GM04503 (cell line): ENCODE results near the gene QPCT.
A peak's percentile ranks its signal among the peaks of the same experiment; 100 is the strongest.
"Not testable (repeated sequence)": the region's sequence is repeated elsewhere in the genome, so short reads cannot be mapped to it uniquely, and the experiment has no call there.

ENCODE experiments used
- DNase-seq: peaks from one replicate; pipeline ENCODE4 v3.0.0-alpha.2; 2012; ENCODE audit warnings: low read depth

Gene QPCT

GRCh38 chr2:37358466-37358865, 14.0 kb downstream of the QPCT start:
- no peak for DNase-seq

DNA sequence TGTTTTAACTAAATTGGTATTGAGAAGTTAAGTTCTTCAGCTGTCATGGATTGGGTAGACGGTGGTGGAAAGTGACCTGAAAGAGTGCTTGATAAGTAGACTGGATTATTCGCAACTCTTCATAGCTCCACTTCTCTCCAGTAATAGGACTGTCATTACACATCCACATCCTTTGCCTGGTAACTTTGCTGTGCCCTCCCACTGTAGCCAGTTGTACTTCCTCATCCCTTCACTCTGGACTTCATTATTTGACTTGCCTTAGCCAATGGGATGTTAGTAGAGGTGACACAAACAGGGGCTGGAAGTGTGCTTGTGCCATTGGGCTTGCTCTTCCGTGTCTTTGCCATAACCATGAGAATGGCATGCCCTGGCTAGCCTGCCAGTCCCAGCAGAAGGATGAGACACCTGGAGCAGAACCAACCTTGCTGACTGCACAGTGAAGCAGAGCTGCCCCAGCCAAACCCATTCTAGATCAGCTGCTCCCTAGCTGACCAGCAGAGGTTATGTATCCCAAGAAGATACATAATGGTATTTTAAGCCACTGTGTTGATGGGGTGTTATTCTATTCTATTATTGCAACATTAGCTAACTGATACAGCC, 16.9 kb downstream of the QPCT start:
- no peak for DNase-seq

DNA sequence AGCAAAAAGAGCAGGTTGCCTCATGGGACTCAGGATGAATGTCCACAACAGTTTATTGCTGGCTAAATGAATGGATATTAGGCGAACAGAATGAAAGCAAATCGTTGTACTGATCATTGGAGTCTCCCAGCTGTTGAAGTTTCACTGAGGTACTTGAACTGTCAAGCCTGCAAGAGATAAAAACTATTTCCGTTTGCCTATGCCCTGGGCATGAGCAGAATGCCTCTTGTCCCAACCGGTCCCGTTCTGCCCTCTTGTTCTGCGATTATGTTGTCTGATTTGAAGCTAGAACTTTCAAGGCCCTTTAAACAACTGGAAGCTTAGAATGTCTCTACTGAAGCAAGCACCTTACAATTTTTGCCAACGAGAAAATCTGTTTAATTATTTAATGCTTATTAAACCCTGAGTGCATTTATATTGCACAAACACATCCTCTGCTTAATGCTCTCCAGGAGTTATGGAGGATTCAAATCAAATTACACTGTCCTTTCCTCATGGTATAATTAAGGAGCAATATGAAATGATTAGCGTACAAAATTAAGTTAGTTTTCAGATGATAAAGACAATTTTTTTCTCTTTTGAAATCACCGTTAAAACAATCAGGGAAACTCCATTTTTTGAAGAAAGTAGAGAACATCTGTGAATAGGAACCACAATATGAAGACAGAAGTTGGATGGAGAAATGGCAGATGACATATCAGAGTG, 17.7 kb downstream of the QPCT start:
- DNase-seq: no peak

DNA sequence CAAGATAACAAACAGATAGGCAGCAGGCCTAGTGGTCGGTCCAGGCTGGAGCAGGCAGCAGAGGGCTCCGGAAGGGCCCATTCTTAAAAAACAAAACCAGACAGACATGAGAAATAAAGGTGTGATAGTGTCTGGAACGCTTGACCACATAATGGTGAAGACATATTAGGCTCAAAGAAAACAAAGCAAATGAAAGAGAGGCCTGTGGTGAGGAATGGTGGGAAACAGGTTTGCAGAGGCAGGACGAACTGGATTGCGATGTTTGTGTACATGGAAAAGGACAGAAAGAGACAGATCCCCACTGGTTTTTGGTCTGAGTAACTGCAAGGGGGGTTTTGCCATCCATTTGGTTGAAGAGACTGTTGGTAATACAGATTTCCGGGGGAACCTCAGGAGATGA, 19.9 kb downstream of the QPCT start:
- DNase-seq: no peak

- no peak for DNase-seq
These were observed 21.2 kb downstream of the QPCT start for GRCh38 chr2:37365669-37366068.

DNA sequence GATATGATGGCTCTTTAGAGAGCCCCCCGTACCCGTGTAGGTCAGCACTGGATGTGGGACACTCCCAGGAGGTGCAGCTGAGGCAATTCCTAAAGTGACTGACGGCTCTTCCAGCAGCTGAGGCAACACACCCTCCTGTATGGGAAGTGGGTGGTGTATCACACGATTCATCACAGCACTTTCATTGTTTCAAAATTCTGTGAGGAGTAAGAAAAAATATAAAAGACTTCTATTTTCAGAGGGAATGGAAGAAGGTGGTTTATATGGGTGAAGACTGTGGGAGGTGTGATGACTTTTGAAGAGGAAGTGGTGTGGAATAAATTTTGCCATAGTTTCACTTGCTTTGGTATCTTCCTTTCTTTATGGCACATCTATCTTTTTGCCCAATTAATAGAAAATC, 22.3 kb downstream of the QPCT start:
- DNase-seq: no peak

- DNase-seq: no peak
These were observed 22.9 kb downstream of the QPCT start for GRCh38 chr2:37367310-37367709.

DNA sequence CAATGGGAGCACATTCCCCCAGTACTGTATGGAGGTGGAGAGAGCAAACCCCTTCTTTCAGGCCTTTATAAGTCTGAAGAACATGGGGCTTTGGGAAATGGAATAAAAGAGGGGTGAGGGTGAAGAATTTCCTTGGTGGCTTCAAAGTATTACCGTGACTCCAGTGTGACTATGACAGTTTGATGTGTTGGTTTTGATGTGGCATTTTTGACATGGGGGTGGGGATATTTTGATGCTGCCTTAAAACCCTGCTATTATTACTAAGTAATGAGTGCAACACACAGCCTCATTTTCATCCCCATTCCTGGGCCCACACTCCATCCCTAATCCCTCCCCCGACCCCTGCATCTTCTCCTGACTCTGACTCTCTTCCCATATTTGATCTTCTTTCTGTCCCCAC, 23.6 kb downstream of the QPCT start:
- DNase-seq: no peak

DNA sequence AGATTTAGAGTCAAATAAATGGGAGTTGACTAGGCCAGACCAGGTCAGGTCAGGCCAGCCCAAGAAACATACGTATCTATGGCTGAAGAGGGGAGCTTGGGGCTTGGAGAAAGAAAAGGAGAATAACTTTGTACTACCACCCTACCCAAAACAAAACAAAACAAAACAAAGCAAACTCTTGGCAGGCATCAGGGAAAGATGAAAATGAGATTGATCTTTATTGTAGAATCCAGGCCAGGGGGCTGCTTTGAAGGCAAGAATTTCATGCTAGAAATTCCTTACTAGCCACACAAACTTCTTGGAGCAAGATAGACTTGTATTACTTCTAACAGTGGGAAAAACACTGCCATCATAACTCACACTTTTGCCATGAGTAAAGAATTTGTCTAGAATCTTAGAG, 26.2 kb downstream of the QPCT start:
- no peak for DNase-seq

- DNase-seq: no peak
These were observed 27.6 kb downstream of the QPCT start for GRCh38 chr2:37372000-37372399.

DNA sequence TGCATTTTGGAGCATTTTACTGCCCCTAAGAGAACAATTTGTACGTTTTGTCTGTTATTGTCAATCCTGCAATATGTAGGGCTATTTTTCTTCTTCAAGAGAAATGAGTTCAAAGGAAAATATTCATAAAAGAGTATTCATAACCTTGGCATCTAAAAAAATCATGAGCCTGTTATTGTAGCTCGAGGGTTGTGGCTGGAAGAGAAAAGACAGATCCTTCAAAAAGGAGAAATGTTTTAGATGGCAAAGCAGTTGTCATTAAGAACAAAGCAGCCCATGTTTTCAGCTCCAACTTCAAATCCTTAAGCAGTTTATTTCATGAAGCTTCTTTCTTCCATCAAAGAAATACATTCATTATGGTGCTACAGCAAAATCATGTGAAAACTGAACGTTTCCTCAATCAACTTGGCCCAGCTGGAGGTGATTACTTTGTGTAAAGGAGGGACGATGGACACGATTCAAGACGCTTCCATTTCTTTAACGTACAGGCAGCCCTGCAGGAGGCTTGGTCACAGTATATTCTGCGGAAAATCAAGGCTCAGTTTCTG, 31.4 kb downstream of the QPCT start:
- DNase-seq: no peak

DNA sequence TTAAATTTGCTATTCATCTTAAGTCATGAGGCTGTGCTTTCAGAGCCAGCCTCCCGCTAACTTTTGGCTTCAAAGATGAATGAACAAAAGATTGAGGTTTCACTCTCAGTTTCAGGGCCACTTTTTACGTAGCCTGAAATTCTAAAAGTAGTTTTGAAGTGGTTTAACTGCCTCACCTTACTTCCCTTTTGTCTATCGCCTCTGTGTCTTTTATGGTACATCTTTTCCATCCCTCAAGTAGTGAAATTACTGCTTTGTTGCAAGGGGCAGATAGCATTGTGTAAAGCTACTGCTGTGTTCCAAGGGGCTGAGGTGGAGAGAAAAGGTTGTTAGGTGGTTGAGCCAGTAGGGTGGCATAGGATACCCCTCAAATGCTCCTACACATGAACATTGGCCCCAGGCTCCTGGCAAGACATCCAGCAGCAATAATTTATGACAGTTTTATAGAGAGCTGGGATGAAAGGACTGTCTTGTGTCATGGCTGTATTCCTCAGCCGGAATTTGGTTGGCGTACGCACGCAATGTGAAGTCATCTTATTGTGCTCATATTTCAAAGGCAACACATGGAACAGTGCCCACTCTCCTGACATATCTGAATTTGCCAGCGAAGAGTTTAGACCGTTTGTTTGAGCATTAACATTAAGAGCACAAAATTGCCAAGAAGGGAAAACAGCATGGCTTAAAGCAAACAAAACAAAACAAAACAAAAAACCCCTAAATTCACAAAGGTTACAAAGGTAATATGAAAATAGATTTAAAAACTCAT, 32.2 kb downstream of the QPCT start:
- peak; percentile 73 for DNase-seq

DNA sequence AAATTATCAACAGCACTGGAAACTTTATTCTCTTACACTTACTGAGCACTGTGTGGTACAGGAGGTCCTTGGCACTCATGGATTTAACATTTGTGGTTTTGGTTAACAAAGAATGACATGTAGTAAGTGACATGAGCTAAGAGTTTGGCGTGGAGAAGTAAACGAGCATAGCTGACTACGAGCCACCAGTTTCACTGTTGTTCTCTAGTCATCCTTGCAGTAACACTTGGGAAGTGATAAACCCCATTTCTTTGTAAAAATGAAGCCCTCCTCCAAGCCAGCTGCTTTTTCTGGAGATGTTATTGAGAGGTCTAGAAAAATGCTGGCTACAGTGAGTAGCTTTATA, 32.7 kb downstream of the QPCT start:
- peak; percentile 57 for DNase-seq

- DNase-seq: peak; percentile 74
These were observed 34.0 kb downstream of the QPCT start for GRCh38 chr2:37378411-37378810.

DNA sequence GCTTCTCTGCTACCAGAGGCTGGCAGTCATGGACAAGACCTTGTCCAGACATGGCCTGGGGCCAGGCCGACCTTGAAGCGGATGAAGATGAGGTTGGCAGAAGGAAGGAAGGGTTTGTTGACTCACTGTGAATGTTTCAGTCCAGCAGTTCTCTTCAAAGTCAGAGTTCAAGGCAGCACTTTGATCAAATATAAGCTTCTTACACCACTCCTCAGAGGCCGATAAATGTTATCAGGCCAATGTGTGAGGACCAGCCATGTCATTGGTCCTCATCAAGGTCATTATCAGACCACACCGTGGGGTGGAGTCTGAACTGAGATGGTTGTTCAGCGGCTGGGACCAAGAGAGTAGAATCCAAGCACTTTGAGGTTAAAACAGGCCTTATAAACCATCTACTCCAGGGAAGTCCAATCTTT, 35.5 kb downstream of the QPCT start:
- no peak for DNase-seq

- DNase-seq: not testable (repeated sequence)
These were observed 36.4 kb downstream of the QPCT start for GRCh38 chr2:37380787-37381186.

- not testable (repeated sequence) for DNase-seq
These were observed 39.8 kb downstream of the QPCT start for GRCh38 chr2:37384261-37384660.

GRCh38 chr2:37387148-37387835, 42.9 kb downstream of the QPCT start:
- DNase-seq: peak; percentile 49

DNA sequence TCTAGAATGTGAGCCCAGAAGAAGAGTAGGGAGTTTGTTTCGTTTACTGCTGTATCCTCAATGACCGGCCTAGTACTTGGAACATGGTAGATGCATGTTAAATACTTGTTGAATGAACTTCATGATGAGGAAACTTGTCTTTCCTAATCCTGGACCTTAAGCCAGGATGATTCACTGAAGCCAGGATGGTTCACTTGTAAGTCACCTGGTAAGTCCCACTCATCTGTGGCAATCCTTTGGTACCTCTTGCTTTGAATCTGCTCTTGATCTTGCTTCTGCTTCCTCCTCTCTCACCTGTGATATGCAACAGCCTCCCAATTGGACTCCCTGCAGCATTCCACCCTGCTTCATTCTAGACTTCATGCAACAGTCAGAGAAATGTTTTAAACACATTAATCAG, 43.6 kb downstream of the QPCT start:
- DNase-seq: peak; percentile 71

GRCh38 chr2:37389395-37389794, 45.0 kb downstream of the QPCT start:
- DNase-seq: no peak

- peak; percentile 42 for DNase-seq
These were observed 45.7 kb downstream of the QPCT start for GRCh38 chr2:37389989-37390765.

DNA sequence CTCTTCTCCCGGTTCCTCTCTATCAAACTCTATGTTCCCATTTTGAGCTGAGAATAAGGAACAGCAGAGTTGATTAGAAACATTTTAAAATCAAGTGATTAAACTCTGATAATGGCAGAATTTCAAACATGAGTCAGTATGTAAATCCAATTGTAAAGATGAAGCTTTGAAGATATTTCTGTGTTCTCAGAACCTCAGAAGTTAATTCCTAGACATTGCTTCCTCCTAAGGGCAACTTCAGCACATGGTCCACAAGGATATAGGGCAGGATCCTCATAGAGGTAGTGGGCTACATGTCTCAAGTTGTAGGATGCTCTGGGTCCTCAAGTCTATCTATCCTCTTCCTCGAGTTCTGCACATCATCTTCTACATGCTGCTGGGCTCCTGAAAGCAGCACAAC, 46.3 kb downstream of the QPCT start:
- no peak for DNase-seq
